Smooth muscle cell (in vitro differentiated cells): Measurements from ENCODE around the gene KANSL3. TPM values are rescaled to one million over a fixed set of nuclear protein-coding genes. Genes with fewer than 3 reads are reported as not detected.

Experiments
- DNase-seq: peaks from one replicate; lab custom pipeline; 2025; ENCODE audit not compliant: unreplicated experiment; lab: John Stamatoyannopoulos, UW
- H2AFZ ChIP-seq: fragments of 200-600 bp; sonication (generic); 2 replicates; pipeline ENCODE4 v1.6.0; 2016; ENCODE audit warnings: antibody characterized with exemption, low read depth, mild to moderate bottlenecking
- H3F3A ChIP-seq: fragments of 200-600 bp; sonication (generic); 2 replicates; pipeline ENCODE4 v1.6.0; 2017; ENCODE audit warnings: antibody characterized with exemption, low read depth
- H3K27ac ChIP-seq: fragments of 200-600 bp; sonication (generic); 2 replicates; pipeline ENCODE4 v1.5.1; 2016; ENCODE audit warnings: low read depth, mild to moderate bottlenecking
- H3K27me3 ChIP-seq: fragments of 200-600 bp; sonication (generic); 2 replicates; pipeline ENCODE4 v1.6.1; 2016; ENCODE audit warnings: low read depth, mild to moderate bottlenecking
- H3K36me3 ChIP-seq: fragments of 200-600 bp; sonication (generic); 2 replicates; pipeline ENCODE4 v1.5.1; 2016; ENCODE audit warnings: low read depth
- H3K4me1 ChIP-seq: fragments of 200-600 bp; sonication (generic); 2 replicates; pipeline ENCODE4 v1.5.1; 2016; ENCODE audit warnings: low read depth
- H3K4me2 ChIP-seq: fragments of 200-600 bp; sonication (generic); 2 replicates; pipeline ENCODE4 v1.6.0; 2016; ENCODE audit warnings: mild to moderate bottlenecking
- H3K4me3 ChIP-seq: fragments of 200-600 bp; sonication (generic); 2 replicates; pipeline ENCODE4 v1.5.1; 2016; ENCODE audit warnings: mild to moderate bottlenecking
- H3K79me2 ChIP-seq: fragments of 200-600 bp; sonication (generic); 2 replicates; pipeline ENCODE4 v1.6.0; 2016; ENCODE audit warnings: low read depth, mild to moderate bottlenecking
- H3K9ac ChIP-seq: fragments of 200-600 bp; sonication (generic); 2 replicates; pipeline ENCODE4 v1.6.0; 2016; ENCODE audit warnings: low read depth
- H3K9me3 ChIP-seq: fragments of 200-600 bp; sonication (generic); replicated peaks from 2 replicates; pipeline ENCODE4 v1.5.1; 2016; ENCODE audit warnings: low read depth
- H4K20me1 ChIP-seq: fragments of 200-600 bp; sonication (generic); 2 replicates; pipeline ENCODE4 v1.6.0; 2016; ENCODE audit warnings: low read depth
- CTCF ChIP-seq: fragments of 200-600 bp; sonication (generic); IDR thresholded peaks from 2 replicates; pipeline ENCODE4 v1.5.1; 2017; ENCODE audit warnings: borderline replicate concordance, mild to moderate bottlenecking, antibody characterized with exemption; ENCODE audit not compliant: insufficient read depth, poor library complexity, severe bottlenecking
- WGBS: methylation state at CpG from one replicate; pipeline ENCODE4 v1.1.7; 2016; ENCODE audit warnings: low lambda C conversion rate; 5-methylcytosine and 5-hydroxymethylcytosine counted together
- polyA plus RNA-seq: library from polyadenylated mRNA; unstranded; fragments of >200 nt; fragmentation: Nextera tagmentation; extraction: Ambion mirVana; gene quantifications from 2 replicates; pipeline ENCODE4 v1.2.1, GENCODE V29; 2016
- total RNA-seq: library from RNA; depleted of rRNA; stranded (reverse); fragments of >200 nt; gene quantifications from 2 replicates; pipeline ENCODE4 v1.2.3, GENCODE V29; 2014

KANSL3 gene
- total and polyA plus RNA-seq, 2 experiments from 2014 or later = 12.0 to 13.3 TPM

- no peaks in the 10 kb centered on the region for H3K9me3 ChIP-seq
- no peak overlapping the region for H3K9ac ChIP-seq
- no peak overlapping the region for H2AFZ ChIP-seq
- no peak overlapping the region for H3K27ac ChIP-seq
- H4K20me1 ChIP-seq = no peaks in the 10 kb centered on the region
- H3K4me3 ChIP-seq = no peak overlapping the region
- no peaks in the 10 kb centered on the region for H3K4me1 ChIP-seq
- no peak for TF ChIP-seq CTCF
- no peaks in the 10 kb centered on the region for H3K27me3 ChIP-seq
- DNase-seq = no peak
- H3K36me3 ChIP-seq = no peaks in the 10 kb centered on the region
- no peaks in the 10 kb centered on the region for H3K79me2 ChIP-seq
- H3K4me2 ChIP-seq = no peak overlapping the region
- 82% methylated on average over 3 of the region's 3 CpGs for WGBS
- no peaks in the 10 kb centered on the region for H3F3A ChIP-seq
These were observed 59.4 kb downstream of the KANSL3 start for GRCh38 chr2:96578731-96579130.

GRCh38 chr2:96577501-96577900 lies 60.6 kb downstream of the KANSL3 start:
- Histone ChIP-seq H3K27me3 (no peaks in the 10 kb centered on the region), H3K79me2 (no peaks in the 10 kb centered on the region), H4K20me1 (no peaks in the 10 kb centered on the region), H3K4me3 (no peak overlapping the region), H3K4me2 (no peak overlapping the region), H2AFZ (no peak overlapping the region), H3K9ac (no peak overlapping the region), H3K9me3 (no peaks in the 10 kb centered on the region), H3K27ac (no peak overlapping the region), H3K4me1 (no peaks in the 10 kb centered on the region), H3F3A (no peaks in the 10 kb centered on the region), H3K36me3 (no peaks in the 10 kb centered on the region)
- 78% methylated on average over 5 of the region's 5 CpGs for WGBS
- DNase-seq = no peak
- no peak for TF ChIP-seq CTCF

DNA sequence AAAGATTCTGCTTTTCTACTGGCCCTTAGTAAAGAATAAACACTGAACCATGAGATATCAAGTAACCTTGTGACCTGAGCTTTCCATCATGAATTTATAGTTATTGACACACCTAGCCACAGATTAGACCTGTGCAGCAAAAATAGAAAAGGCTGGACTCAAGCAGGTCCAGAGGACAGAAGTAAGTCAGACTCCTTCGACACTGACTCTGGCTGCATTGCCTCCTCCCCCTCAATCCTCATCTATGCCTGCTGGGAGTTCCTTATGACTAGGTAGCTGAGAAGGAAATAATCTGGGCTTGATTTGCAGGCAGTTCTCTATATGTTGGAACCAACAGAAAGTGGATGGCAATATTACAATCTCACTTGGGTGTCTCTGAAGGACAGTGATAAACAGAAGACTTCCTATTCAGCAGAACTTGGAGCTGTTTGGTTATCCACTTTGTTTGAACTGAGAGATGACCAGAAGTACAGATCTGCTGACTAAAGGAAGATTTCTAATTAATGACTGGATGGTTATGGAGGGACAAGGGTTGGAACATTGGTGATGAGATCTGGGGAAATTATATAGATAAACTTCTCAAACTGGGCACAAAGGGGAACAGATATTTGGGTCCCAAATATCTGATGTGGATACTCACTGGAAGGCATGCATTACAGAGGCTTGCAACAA lies 62.2 kb downstream of the KANSL3 start:
- Histone ChIP-seq H3K79me2 (no peaks in the 10 kb centered on the region), H2AFZ (no peak overlapping the region), H3K27me3 (no peaks in the 10 kb centered on the region), H3K36me3 (no peaks in the 10 kb centered on the region), H4K20me1 (no peaks in the 10 kb centered on the region), H3K27ac (no peak overlapping the region), H3F3A (no peaks in the 10 kb centered on the region), H3K4me3 (no peak overlapping the region), H3K9me3 (no peaks in the 10 kb centered on the region), H3K4me2 (no peak overlapping the region), H3K4me1 (no peaks in the 10 kb centered on the region), H3K9ac (no peak overlapping the region)
- no peak for DNase-seq
- WGBS = 86% methylated on average over 1 of the region's 1 CpG
- TF ChIP-seq CTCF = no peak

DNA sequence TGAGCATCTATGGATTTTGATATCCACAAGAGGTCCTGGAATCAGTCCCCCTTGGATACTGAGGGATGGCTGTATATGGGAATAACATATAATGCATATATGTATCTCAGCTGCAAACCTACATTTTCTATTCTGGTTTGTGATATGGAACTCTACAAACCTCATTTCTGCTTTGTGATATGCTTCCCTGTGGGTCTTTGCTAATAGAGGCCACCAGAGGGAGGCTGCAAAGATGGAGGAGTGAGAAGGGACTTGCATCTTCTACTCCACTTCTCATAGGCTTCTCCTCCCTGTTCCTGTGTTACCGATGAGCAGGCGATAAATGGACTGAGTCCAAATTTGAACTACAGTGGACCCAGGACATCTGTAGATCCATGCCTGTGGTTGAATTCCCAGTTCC lies 63.7 kb downstream of the KANSL3 start:
- no peak for DNase-seq
- Histone ChIP-seq H3K9me3 (no peaks in the 10 kb centered on the region), H3K4me3 (no peak overlapping the region), H3K4me1 (no peaks in the 10 kb centered on the region), H3K9ac (no peak overlapping the region), H3F3A (no peaks in the 10 kb centered on the region), H3K36me3 (no peaks in the 10 kb centered on the region), H3K4me2 (no peak overlapping the region), H3K27me3 (no peaks in the 10 kb centered on the region), H4K20me1 (no peaks in the 10 kb centered on the region), H2AFZ (no peak overlapping the region), H3K79me2 (no peaks in the 10 kb centered on the region), H3K27ac (no peak overlapping the region)
- 98% methylated on average over 2 of the region's 2 CpGs for WGBS
- TF ChIP-seq CTCF = no peak
